HG02642 (cell line): ENCODE data around the gene ZNHIT1.
"Not testable (repeated sequence)": the region's sequence is repeated elsewhere in the genome, so short reads cannot be mapped to it uniquely, and the experiment has no call there.

ENCODE experiments used
- ATAC-seq: cut with Tn5 transposase; IDR thresholded peaks from one replicate; pipeline ENCODE4 v1.9.1; 2021; ENCODE audit warnings: mild to moderate bottlenecking; ENCODE audit not compliant: unreplicated experiment, poor library complexity

Gene ZNHIT1

DNA sequence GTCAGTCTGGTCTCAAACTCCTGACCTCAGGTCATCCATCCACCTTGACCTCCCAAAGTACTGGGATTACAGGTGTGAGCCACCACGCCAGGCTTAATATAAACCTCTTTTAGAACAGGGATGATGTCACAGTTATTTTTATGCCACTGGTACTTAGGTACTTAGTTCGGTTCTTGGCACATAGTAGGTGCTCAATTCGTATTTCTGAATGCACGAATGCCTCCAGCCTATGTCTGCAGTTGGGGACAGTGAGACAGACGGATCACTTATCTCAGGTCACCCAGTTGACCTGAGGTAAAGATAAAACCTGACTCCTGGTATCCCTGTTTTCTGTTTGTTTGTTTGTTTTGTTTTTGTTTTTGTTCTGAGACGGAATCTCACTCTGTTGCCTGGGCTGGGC is 31.8 kb upstream of the ZNHIT1 start:
- no peak for ATAC-seq

DNA sequence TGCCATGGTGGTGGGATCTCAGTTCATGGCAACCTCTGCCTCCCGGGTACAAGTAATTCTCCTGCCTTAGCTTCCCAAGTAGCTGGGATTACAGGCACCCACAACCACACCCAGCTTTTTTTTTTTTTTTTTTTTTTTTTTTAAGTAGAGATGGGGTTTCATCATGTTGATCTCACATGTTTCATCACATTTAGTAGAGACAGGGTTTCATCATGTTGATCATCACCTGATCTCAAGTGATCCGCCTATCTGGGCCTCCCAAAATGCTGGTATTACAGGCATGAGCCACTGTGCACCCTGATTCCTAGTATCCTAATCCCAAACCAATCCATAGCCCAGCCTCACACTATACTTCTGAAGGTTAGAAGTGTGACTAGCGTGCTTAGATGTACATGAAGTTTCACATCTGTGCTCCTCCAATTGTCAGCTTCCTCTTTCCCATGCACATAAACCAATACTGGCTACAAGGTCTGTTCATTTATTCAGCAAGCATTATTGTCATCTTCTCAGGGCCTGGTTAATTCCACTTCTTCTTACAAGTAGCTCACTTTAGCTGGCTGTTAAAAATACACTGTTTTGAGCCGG is 31.0 kb upstream of the ZNHIT1 start:
- no peak for ATAC-seq

DNA sequence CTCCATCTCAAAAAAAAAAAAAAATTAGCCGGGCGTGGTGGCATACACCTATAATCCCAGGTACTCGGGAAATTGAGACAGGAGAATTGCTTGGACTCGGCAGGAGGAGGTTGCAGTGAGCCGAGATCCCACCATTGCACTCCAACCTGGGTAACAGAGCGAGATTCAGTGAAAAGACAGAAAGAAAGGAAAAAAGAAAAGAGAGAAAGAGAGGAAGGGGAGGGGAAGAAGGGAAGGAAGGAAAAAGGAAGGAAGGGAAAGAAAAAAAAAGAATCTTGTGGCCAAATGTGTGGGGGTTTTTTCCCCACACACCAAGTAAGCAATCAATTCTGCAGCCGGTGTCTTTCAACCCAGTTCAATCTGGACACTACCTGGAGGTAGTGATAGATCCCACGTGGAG is 28.9 kb upstream of the ZNHIT1 start:
- no peak for ATAC-seq

DNA sequence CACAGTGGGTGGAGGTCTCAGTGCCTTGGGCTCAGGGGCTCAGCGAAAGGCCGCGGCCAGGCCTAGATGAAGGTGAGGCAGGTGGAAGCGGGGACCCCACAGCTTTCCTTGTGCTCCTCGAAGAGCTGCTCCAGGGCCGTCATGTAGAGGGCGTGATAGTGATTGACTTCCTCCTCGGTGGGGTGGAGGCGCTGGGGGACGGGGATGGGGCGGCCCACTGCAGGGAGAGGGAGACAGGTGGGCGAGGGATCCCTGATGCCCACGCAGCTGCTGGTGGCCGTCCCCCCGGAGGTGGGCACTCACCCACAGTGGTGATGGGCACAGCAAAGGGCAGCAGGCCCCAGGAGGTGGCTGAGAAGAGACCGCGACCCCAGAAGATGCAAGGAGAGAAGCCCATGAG is 22.1 kb upstream of the ZNHIT1 start:
- no peak for ATAC-seq

DNA sequence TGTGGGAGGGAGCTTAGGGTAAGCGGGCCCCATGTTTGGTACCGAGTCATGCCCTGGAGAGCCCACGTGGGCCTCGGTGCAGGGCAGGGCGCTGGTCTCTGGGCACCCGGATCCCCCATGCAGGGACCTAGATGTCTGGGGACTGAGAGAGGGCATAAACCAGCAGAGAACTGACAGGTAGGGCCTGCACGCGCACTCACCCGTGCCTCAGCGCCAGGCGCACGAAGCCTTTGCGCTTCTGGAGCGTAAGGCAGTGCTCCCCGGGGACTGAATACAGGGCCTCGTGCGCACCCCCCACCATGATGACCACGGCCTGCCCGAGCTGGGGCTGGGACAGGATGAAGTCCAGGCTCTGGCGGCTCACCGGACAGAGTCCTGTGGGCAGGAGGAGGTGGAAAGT is 20.0 kb upstream of the ZNHIT1 start:
- no peak for ATAC-seq

DNA sequence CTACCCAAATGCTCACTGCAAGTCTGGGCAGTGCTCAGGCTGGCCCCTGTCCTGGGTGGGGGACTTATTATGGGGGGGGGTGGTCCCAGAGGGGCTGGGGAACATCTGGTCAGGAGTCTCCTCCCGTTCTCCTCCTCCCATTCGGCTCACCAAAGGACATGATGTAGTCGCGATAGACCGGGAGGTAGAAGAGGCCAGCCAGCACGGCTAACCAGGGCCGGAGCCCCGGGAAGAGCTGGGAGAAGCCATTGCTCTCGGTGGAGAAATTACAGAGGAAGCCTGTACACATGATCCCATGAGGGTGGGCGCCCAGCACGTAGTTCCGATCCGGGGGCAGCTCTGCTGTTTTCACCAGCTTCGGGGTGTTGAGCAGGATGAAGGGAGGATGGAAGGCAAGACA is 19.5 kb upstream of the ZNHIT1 start:
- no peak for ATAC-seq

DNA sequence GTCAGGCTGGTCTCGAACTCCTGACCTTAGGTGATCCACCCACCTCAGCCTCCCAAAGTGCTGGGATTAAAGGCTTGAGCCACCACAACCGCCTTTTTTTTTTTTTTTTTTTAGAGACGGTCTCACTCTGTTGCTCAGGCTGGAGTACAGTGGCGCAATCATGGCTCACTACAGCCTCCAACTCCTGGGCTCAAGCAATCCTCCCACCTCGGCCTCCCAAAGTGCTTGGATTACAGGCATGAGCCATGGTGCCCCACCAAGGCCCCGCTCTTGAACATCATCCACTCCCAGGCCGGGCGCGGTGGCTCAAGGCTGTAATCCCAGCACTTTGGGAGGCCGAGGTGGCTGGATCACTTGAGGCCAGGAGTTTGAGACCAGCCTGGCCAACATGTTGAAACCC is 18.4 kb upstream of the ZNHIT1 start:
- ATAC-seq = not testable (repeated sequence)

DNA sequence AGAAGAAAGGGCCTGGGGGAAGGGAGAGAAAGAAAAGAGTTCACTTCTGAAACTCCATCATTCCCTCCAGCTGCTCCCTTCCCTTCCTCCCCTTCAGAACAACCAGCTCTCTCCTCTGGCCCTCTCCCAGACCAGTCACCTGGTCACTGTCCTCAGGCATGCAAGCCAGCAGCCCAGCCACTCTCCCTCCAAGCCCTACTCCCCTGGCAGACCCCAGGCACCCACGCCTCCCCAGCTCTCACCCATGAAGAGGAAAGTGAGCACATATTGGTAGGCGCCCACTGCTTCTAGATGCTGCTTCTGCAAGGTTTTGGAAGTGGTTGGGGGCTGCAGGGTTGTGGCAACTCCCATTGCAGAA is 17.5 kb upstream of the ZNHIT1 start:
- no peak for ATAC-seq

DNA sequence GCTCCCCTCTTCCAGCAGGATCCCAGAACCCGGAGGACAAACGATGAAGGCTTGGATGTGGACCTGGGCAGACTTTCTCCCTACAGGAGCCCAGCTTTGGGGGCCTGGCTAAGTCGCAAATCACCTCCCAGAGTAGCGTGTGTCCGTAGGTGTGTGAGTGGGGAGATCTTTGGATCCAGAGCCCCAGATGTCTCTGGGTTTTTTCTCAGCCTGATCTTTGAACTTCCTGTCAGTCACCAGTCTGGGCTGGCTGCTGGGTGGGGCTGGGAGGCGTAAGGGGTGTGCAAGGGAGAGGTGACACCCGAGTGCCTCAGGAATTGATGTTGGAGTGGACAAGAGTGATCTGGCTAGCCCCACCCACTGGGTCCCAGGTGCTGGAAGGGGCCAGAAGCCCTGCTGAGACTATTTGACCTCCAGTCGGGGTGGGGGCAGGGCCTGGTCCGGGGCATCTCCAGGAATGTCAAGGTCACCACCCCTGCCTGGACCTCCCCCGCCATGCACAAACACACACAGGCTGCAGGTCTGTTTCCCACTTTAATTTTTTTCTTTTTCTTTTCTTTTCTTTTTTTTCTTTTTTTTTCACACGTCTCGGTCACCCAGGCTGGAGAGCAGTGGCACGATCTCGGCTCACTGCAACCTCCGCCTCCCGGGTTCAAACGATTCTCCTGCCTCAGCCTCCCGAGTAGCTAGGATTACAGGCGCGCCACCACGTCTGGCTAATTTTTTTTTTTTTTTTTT is 16.9 kb upstream of the ZNHIT1 start, which contains the start of gene MOGAT3:
MOGAT3 (minus strand) TSS at position 175 of the 738 bp plus-strand sequence. CDS start 182 bp downstream, outside the sequence.
- no peak for ATAC-seq

DNA sequence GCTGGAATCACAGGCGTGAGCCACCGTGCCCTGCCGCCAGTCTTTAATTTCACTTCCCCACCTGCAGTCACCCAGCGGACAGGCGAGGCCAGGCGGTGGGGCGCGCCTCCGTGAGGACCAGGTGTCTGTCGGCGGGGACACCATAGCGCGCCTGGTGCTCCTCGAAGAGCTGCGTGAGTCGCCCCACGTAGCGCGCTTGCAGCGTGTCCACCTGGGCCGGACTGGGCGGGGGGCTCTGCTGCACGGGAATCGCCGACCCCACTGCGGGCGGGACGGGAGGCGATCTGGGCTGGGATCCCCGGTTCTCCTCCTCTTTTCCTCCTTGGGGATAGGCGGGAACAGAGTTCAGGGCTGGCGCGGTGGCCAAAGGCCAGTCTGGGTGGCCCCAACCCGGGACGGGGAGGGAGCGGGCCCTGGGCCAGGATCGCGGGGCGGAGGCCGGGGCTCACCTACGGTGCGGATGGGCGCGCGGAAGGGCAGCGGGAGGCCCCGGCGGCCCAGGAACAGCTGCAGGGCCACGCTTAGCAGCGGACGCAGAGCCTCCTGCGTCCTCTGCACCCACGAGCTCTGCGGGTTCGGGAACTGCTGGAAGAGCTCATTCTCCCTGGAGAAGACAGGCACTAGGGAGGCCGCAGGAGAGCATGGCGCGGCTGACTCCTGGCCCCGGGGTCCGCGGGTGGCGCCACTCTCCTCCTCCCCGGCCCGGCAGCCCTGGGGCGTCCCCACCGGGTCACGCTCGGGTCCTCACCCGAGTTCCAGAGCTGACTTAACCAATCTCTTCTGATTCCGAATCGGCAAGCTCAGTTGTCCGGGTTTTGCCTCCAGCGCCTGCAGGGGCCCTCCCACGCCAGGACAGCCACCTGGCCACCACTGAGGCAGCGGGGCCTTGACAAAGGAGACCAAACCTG is 16.0 kb upstream of the ZNHIT1 start:
- no peak for ATAC-seq

DNA sequence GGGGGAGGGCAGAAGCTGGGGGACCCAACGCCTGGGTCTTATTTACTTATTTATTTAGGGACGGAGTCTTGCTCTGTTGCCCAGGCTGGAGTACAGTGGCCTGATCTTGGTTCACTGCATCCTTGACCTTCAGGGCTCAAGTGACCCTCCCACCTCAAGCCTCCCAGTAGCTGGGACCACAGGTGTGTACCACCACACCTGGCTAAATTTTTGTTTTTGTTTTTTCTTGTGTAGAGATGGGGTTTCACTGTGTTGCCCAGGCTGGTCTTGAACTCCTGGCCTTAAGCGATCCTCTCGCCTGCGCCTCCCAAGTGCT is 15.4 kb upstream of the ZNHIT1 start:
- ATAC-seq = no peak

DNA sequence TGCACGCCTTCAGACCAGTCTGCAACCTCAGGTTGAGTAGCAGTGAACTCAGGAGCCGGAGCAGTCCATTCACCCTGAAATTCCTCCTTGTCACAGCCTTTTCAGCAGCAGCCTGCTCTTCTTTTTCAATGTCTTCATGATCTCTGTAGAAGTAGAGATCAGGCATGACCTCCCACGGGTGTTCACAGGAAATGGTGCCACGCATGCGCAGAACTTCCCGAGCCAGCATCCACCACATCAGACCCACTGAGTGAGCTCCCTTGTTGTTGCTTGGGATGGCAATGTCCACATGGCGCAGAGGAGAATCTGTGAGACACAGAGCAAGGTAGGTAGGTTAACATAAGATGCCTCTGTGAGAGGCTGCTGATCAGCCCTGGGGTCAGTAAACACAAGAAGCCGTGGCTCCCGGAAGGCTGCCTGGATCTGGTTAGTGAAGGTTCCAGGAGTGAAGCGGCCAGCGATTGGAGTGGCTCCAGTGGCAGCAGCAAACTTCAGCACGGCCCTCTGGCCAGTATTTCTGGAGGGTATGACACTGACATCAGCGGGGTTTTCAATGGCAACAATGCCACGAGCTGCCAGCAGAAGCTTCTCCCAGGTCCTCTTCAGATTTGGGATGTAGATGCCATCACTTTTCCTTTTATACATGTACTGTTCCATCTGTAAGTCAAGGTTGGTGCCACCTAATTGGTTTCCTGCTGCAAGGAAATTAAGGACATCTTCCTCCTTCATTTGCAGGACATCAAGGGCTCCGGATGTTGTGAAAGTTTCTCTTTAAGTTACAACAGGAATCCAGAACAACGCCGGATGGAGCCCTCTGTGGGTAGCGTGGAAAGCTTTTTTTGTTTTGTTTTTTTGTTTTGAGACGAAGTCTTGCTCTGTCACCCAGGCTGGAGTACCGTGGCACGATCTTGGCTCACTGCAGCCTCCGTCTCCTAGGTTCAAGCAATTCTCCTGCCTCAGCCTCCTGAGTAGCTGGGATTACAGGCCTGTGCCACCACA is 13.9 kb upstream of the ZNHIT1 start:
- ATAC-seq = not testable (repeated sequence)

DNA sequence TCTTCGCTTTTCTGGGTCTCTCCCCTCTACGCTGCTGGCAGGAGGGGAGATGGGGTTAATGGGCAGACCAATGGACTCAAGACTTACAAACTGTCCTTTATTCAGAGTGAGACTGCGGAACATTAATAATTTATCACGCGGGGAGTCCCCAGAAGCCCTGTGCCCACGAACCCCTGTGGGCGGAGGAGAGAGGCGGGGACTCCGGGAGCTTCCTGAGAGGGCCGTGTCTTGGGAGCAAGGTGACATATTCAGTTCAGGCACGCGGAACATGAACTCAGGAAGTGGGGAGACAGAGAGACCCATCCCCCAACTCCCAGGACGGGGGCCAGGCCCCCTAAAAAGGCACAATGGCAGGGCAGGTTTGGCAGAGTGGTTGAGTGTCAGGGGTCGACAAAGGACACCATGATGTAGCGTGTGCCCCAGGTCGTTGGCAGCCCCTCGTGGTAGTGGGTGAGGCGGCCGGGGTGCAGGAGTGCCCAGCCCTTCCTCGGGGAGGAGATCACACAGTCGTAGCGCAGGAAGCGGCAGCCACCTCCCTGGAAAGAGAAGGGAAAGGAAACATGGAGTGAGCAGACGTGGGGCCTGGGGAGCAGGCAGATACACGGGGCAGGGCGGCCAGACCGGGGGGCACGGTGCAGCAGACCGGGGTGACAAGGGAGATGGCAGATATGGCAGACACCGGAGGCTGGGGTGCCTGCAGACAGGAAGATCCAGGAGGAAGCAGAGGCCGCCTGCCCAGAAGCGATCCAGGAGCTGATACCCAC is 11.9 kb upstream of the ZNHIT1 start:
- no peak for ATAC-seq

DNA sequence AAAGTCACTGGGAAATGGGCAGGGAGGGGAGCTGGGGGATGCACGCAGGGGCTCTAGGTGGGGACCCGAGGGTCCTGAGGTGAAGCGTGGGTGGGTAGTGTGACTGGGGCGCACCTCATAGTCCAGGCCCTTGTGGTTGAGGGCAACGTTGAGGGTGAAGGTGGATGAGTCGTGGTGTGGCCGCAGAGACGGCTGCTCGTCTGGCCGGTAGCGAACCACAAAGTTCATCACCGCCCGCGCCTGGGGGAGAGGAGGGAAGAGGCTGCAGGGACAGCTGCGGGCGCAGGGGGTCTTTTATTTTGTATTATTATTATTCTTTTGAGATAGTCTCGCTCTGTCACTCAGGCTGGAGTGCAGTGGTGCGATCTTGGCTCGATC is 11.3 kb upstream of the ZNHIT1 start:
- ATAC-seq = no peak

DNA sequence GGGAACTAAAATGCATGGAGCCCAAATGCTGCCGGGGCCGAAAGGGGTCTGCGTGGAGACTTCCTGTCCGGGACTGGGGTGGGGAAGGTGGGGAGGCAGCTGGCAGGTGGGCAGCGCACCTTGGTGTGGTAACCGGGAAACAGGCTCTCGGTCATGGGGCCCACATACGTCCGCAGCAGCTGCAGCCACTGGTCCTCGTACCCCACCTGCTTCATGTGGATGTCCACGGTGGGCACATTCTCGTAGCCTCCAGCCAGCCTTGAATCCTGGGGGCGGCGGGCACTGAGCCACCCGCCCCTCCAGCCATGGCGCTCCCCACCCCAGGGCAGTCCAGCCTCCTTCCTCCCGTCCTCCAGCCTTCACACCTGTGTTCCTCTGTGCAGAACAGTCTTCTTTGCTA is 10.5 kb upstream of the ZNHIT1 start:
- no peak for ATAC-seq

DNA sequence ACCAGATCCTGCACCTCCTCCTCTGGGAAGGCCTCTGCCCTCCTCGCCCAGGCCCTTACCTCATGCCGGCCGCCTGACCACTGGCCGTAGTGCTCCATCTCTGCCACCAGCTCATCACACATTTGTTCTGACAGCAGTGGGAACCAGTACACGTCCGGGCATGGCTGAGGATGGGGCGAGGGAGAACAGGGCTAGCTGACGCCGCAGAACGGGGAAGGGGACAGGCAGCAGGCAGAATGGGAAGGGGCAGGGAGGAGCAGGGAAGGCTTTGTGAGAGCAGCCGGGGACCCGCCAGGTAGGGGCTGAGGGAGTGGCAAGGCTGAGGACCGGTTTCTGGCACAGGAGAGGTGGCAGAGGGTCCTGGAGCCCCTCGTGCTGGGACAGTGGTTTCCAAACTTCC is 9.2 kb upstream of the ZNHIT1 start:
- no peak for ATAC-seq

DNA sequence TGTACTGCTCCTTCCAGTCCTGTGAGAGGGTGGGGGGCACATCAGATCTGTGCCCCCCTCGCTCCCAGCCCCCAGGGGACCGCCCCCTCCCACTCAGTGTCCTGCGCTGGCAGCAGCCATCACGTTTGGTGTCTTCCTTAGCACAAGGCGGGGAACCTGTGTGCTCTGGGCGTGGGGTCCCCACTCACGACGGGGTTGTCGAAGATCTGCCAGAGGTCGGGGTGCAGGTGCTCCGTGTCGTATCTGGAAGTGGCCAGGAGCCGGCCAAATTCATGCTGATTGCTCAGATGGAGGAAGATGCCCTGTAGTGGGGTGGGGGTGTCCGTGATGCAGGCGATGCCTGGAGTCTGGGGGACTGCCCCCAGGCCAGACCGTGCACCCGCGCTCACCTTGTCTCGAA is 7.8 kb upstream of the ZNHIT1 start:
- ATAC-seq = no peak

DNA sequence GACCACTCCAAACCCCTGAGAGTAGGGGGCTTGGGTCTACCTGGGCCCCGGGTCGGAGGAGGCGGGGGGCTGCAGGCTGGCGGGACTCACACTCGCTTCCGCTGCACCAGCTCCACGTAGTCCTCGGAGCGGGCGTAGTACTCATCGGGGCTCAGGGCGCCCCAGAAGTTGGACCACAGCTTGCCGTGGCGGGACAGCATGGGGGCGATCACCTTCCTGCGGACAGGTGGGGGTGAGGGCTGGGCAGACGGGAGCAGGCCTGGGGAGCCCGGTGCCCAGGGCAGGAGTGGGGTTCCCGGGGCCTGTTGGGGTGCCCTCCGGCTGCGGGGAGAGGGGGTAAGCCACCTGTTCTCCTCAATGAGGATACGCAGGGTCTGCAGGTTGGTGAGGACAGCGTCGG is 6.5 kb upstream of the ZNHIT1 start:
- no peak for ATAC-seq

DNA sequence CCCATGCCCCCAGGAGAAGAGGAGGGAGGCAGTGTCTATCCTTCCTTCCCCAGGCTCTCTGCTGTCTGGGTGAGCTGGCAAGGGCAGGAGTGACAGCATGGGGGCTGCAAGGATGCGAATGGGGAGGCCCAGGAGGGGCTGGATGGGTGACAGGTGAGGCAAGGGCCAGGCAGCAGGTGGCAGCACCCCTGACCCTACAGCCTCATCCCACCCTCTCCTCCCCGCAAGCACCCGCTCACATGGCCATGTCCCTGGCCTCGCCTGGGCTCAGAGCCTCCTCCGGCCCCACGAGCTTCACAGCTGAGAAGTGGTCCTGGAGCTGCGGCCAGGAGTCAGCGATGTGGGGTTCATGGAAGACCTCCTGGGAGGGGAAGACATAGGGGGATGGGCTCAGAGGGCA is 6.0 kb upstream of the ZNHIT1 start:
- no peak for ATAC-seq
